SK-N-SH (cell line): ENCODE data around the gene HDGFL3. TPM values are rescaled to one million over a fixed set of nuclear protein-coding genes. Genes with fewer than 3 reads are reported as not detected.

Source experiments
- CTCF ChIA-PET: fragments of 300-600, 350-600 bp; formaldehyde crosslinking; extraction: SDS; loops from one replicate; lab custom pipeline; 2021; lab: Yijun Ruan, JAX
- POLR2A ChIA-PET: fragments of 350-600 bp; sonication (Branson Sonifier 250); formaldehyde crosslinking; extraction: SDS; loops from one replicate; lab custom pipeline; 2020; ENCODE audit warnings: antibody characterized with exemption, inconsistent platforms; lab: Yijun Ruan, JAX
- DNase-seq: peaks from one replicate; pipeline ENCODE4 v3.0.0; 2012
- H2AFZ ChIP-seq: fragments of 200-600 bp; sonication (generic); 2 replicates; pipeline ENCODE4 v1.8.1; 2016; ENCODE audit warnings: antibody characterized with exemption, mild to moderate bottlenecking, low read depth
- H3F3A ChIP-seq: fragments of 200-600 bp; sonication (generic); replicated peaks from 2 replicates; pipeline ENCODE3; 2016; ENCODE audit warnings: antibody characterized with exemption, mild to moderate bottlenecking; ENCODE audit not compliant: insufficient read depth
- H3K27ac ChIP-seq, 2 experiments: fragments of 200-500 bp in 1 of 2; fragments of 200-600 bp in 1 of 2; sonication (Bioruptor generic) in 1 of 2; sonication (generic), shearing (Covaris generic) in 1 of 2; 2 replicates each; pipeline versions ENCODE4 v1.5.1 to v1.6.1; 2014 to 2016; ENCODE audit warnings: low read depth in 2 of 2, inconsistent platforms in 1 of 2, low read length in 1 of 2, mild to moderate bottlenecking in 1 of 2, mixed read lengths in 1 of 2
- H3K27me3 ChIP-seq: fragments of 200-600 bp; sonication (generic), shearing (Covaris generic); 2 replicates; pipeline ENCODE4 v1.6.1; 2016; ENCODE audit warnings: mixed run types; ENCODE audit not compliant: insufficient read depth
- H3K36me3 ChIP-seq, 2 experiments: fragments of 200-500 bp in 1 of 2; fragments of 200-600 bp in 1 of 2; sonication (Bioruptor generic) in 1 of 2; sonication (generic) in 1 of 2; replicated peaks in 1 of 2; 2 replicates each; pipeline versions ENCODE3 to v1.5.1; 2014 to 2016; ENCODE audit warnings: low read length in 1 of 2, mild to moderate bottlenecking in 1 of 2; ENCODE audit not compliant: insufficient read depth in 2 of 2, control insufficient read depth in 1 of 2
- H3K4me1 ChIP-seq, 2 experiments: fragments of 200-500 bp in 1 of 2; fragments of 200-600 bp in 1 of 2; sonication (Bioruptor generic) in 1 of 2; sonication (generic), shearing (Covaris generic) in 1 of 2; 2 replicates each; pipeline versions ENCODE4 v1.5.1 to v1.6.1; 2014 to 2016; ENCODE audit warnings: low read depth in 1 of 2, low read length in 1 of 2, mixed run types in 1 of 2; ENCODE audit not compliant: insufficient read depth in 2 of 2, control insufficient read depth in 1 of 2
- H3K4me2 ChIP-seq: fragments of 200-600 bp; sonication (generic), shearing (Covaris generic); 2 replicates; pipeline ENCODE4 v1.6.1; 2017; ENCODE audit warnings: mixed run types
- H3K4me3 ChIP-seq, 2 experiments: fragments of 200-500 bp in 1 of 2; fragments of 200-600 bp in 1 of 2; sonication (Bioruptor generic) in 1 of 2; sonication (generic), shearing (Covaris generic) in 1 of 2; 2 replicates each; pipeline versions ENCODE4 v1.5.1 to v1.8.1; 2014 to 2016; ENCODE audit warnings: low read depth in 2 of 2, inconsistent platforms in 1 of 2, low read length in 1 of 2, mild to moderate bottlenecking in 1 of 2, mixed read lengths in 1 of 2, moderate library complexity in 1 of 2
- H3K79me2 ChIP-seq: fragments of 200-600 bp; sonication (generic); 2 replicates; pipeline ENCODE4 v1.8.1; 2017; ENCODE audit warnings: mild to moderate bottlenecking; ENCODE audit not compliant: insufficient read depth
- H3K9ac ChIP-seq: fragments of 200-600 bp; sonication (generic); 2 replicates; pipeline ENCODE4 v1.6.1; 2017; ENCODE audit warnings: mixed run types
- H3K9me2 ChIP-seq: fragments of 200-600 bp; sonication (generic); 2 replicates; pipeline ENCODE4 v1.6.1; 2017; ENCODE audit warnings: mixed run types
- H3K9me3 ChIP-seq: fragments of 200-600 bp; sonication (generic); 2 replicates; pipeline ENCODE4 v1.6.1; 2017; ENCODE audit warnings: mixed run types, mild to moderate bottlenecking, moderate library complexity
- H4K20me1 ChIP-seq: fragments of 200-600 bp; sonication (generic); 2 replicates; pipeline ENCODE4 v1.6.1; 2017; ENCODE audit warnings: mild to moderate bottlenecking, mixed run types; ENCODE audit not compliant: insufficient read depth
- CHD2 ChIP-seq: fragments of 150-350 bp; IDR thresholded peaks from 2 replicates; pipeline ENCODE4 v1.6.1; 2018; ENCODE audit warnings: low read length; ENCODE audit not compliant: partially characterized antibody
- ELF1 ChIP-seq: IDR thresholded peaks from 2 replicates; pipeline ENCODE4 v1.4.0; 2012
- EP300 ChIP-seq, 2 experiments: IDR thresholded peaks; 2 replicates each; pipeline versions ENCODE4 v1.4.0 to v1.6.1; 2012; ENCODE audit warnings: borderline replicate concordance in 1 of 2, low read depth in 1 of 2, low read length in 1 of 2
- EZH2phosphoT487 ChIP-seq: fragments of 200-600 bp; sonication (generic); IDR thresholded peaks from 2 replicates; pipeline ENCODE4 v1.6.1; 2017; ENCODE audit warnings: low read depth, mixed run types, mild to moderate bottlenecking, antibody characterized with exemption, moderate library complexity, borderline replicate concordance
- FOXM1 ChIP-seq: IDR thresholded peaks from 2 replicates; pipeline ENCODE4 v1.4.0; 2012; ENCODE audit warnings: low read depth, mild to moderate bottlenecking
- IRF3 ChIP-seq: fragments of 150-350 bp; IDR thresholded peaks from 2 replicates; pipeline ENCODE4 v1.6.1; 2016; ENCODE audit warnings: mild to moderate bottlenecking, low read depth, low read length
- MEF2A ChIP-seq: IDR thresholded peaks from 2 replicates; pipeline ENCODE4 v1.4.0; 2012; ENCODE audit warnings: low read depth, borderline replicate concordance
- MXI1 ChIP-seq: IDR thresholded peaks from 2 replicates; pipeline ENCODE4 v1.6.1; 2012; ENCODE audit warnings: mild to moderate bottlenecking, low read depth, low read length, improper control_type of control experiment
- POLR2AphosphoS5 ChIP-seq: IDR thresholded peaks from 2 replicates; pipeline ENCODE4 v1.6.1; 2012; ENCODE audit warnings: low read depth, low read length
- RCOR1 ChIP-seq: fragments of 150-350 bp; IDR thresholded peaks from 2 replicates; pipeline ENCODE4 v1.6.1; 2017; ENCODE audit warnings: antibody characterized with exemption, low read length
- REST ChIP-seq: IDR thresholded peaks from 2 replicates; pipeline ENCODE4 v1.6.1; 2012; ENCODE audit warnings: mild to moderate bottlenecking, low read depth, low read length, moderate library complexity
- RFX5 ChIP-seq: IDR thresholded peaks from 2 replicates; pipeline ENCODE4 v1.6.1; 2012; ENCODE audit warnings: mild to moderate bottlenecking, improper control_type of control experiment, low read length
- USF2 ChIP-seq: fragments of 150-350 bp; IDR thresholded peaks from 2 replicates; pipeline ENCODE4 v1.6.1; 2017; ENCODE audit warnings: antibody characterized with exemption, low read length, low read depth, borderline replicate concordance
- YY1 ChIP-seq: IDR thresholded peaks from 2 replicates; pipeline ENCODE4 v1.4.0; 2012; ENCODE audit warnings: low read depth, mild to moderate bottlenecking
- WGBS: methylation state at CpG from one replicate; pipeline ENCODE4 v1.1.6; 2017; ENCODE audit warnings: low lambda C conversion rate; 5-methylcytosine and 5-hydroxymethylcytosine counted together
- polyA plus RNA-seq, 3 experiments: library from polyadenylated mRNA; depleted of rRNA; stranded (reverse); fragments of >200 nt; gene quantifications; 2 replicates each; pipeline ENCODE4 v1.2.3, GENCODE V29; 2012

The HDGFL3 gene
- polyA plus RNA-seq, 1 of the 3 experiments (the other 2 are of a cell fraction), result 8.0 TPM

- WGBS, result 91% methylated on average over 9 of the region's 9 CpGs
- Histone ChIP-seq H3K9ac (no peak overlapping the region), H3K4me2 (no peak overlapping the region), H3K4me1 (no peaks in the 10 kb centered on the region; a peak in 1 of 4 replicates), H3K36me3 (peaks cover 2 to 7% of the 10 kb centered on the region in 2 experiments), H3K79me2 (no peaks in the 10 kb centered on the region), H3K4me3 (no peak overlapping the region), H4K20me1 (no peaks in the 10 kb centered on the region), H3K9me3 (no peaks in the 10 kb centered on the region), H2AFZ (no peak overlapping the region)
- ChIA-PET CTCF (interaction anchor here (0.7 kb wide), 1 partner anchor 8 kb away, joined by 4 read pairs; no protein-coding TSS in a partner anchor), POLR2A (no interaction called here)
- DNase-seq, result no peak
- TF ChIP-seq RFX5, result no peak
- no peak for TF ChIP-seq IRF3
- no peak for TF ChIP-seq EZH2phosphoT487
- no peak for TF ChIP-seq FOXM1
- TF ChIP-seq USF2, result no peak
- TF ChIP-seq ELF1, result no peak
- no peak for TF ChIP-seq EP300 (IDR thresholded peaks at IDR 0.05; ENCODE audit: borderline replicate concordance in 1 of 2, low read depth in 1 of 2, low read length in 1 of 2)
- no peak for TF ChIP-seq MXI1
- TF ChIP-seq YY1, result no peak
- TF ChIP-seq MEF2A, result no peak
- TF ChIP-seq RCOR1, result no peak
- no peak for TF ChIP-seq POLR2AphosphoS5
- no peak for TF ChIP-seq CHD2
- TF ChIP-seq REST, result no peak
- TF ChIP-seq, all 33 proteins: peak for 0
- H3K27ac ChIP-seq, result no peak overlapping the region
- H3F3A ChIP-seq, result peaks cover 5% of the 10 kb centered on the region
- H3K27me3 ChIP-seq, result no peaks in the 10 kb centered on the region
- H3K9me2 ChIP-seq, result no peaks in the 10 kb centered on the region
These were observed 87.5 kb downstream of the HDGFL3 start for GRCh38 chr15:83119968-83120581.
